Panc1 (cell line): ENCODE data around the gene SCGB3A1. TPM values are rescaled to one million over a fixed set of nuclear protein-coding genes. Genes with fewer than 3 reads are reported as not detected.

Experiments used
- ATAC-seq: fragments of 200-7000 bp; cut with Tn5 transposase; 2 replicates; pipeline ENCODE4 v1.9.1; 2020; ENCODE audit warnings: mild to moderate bottlenecking, moderate library complexity
- BruUV-seq: library from RNA; stranded (reverse); fragments of 400-500 nt; replicated peaks from 2 replicates; lab custom pipeline; 2021; lab: Mats Ljungman, UMichigan
- CTCF ChIA-PET: fragments of 300-600 bp; sonication (Branson Sonifier 250); formaldehyde crosslinking; loops from one replicate; lab custom pipeline; 2022; ENCODE audit warnings: antibody characterized with exemption; lab: Charles Lee
- POLR2A ChIA-PET: fragments of 300-600 bp; sonication (Branson Sonifier 250); formaldehyde crosslinking; loops from one replicate; lab custom pipeline; 2022; ENCODE audit warnings: antibody characterized with exemption; lab: Charles Lee
- DNase-seq: peaks from one replicate; pipeline ENCODE4 v3.0.0-alpha.2; 2010; ENCODE audit warnings: low read depth, low spot score
- H3K27ac ChIP-seq: 2 replicates; pipeline ENCODE4 v1.5.1; 2011; ENCODE audit warnings: mild to moderate bottlenecking, low read length, inconsistent platforms
- H3K27me3 ChIP-seq: fragments of 200-500 bp; sonication (Bioruptor generic); 2 replicates; pipeline ENCODE4 v1.6.0; 2014; ENCODE audit warnings: low read length, inconsistent platforms; ENCODE audit not compliant: control insufficient read depth, insufficient read depth
- H3K36me3 ChIP-seq: fragments of 200-500 bp; sonication (Bioruptor generic); 2 replicates; pipeline ENCODE4 v1.5.1; 2014; ENCODE audit warnings: inconsistent platforms, mild to moderate bottlenecking, low read length, moderate library complexity; ENCODE audit not compliant: control insufficient read depth, insufficient read depth
- H3K4me1 ChIP-seq: 2 replicates; pipeline ENCODE4 v1.5.1; 2011; ENCODE audit warnings: inconsistent platforms, mild to moderate bottlenecking, low read length, moderate library complexity; ENCODE audit not compliant: control insufficient read depth, insufficient read depth
- H3K4me3 ChIP-seq, 2 experiments: 2 replicates each; pipeline ENCODE4 v1.5.1; 2011 to 2012; ENCODE audit warnings: low read depth in 2 of 2, low read length in 2 of 2, mild to moderate bottlenecking in 2 of 2, inconsistent platforms in 1 of 2, moderate library complexity in 1 of 2
- H3K9me3 ChIP-seq: fragments of 200-500 bp; sonication (Bioruptor generic); 2 replicates; pipeline ENCODE4 v1.5.1; 2014; ENCODE audit warnings: low read depth, mild to moderate bottlenecking, inconsistent platforms, low read length, moderate library complexity; ENCODE audit not compliant: control insufficient read depth, insufficient read depth
- CTCF ChIP-seq: fragments of 450-650 bp; IDR thresholded peaks from 2 replicates; pipeline ENCODE4 v1.5.1; 2017; ENCODE audit warnings: mild to moderate bottlenecking
- POLR2AphosphoS5 ChIP-seq: IDR thresholded peaks from 2 replicates; pipeline ENCODE4 v1.6.1; 2012; ENCODE audit warnings: mild to moderate bottlenecking, low read depth, low read length, moderate library complexity
- REST ChIP-seq, 2 experiments: IDR thresholded peaks; 2 replicates each; pipeline ENCODE4 v1.6.1; 2011 to 2012; ENCODE audit warnings: low read depth in 2 of 2, control low read depth in 1 of 2, low read length in 1 of 2, mild to moderate bottlenecking in 1 of 2, moderate library complexity in 1 of 2; ENCODE audit not compliant: insufficient read depth in 1 of 2
- SIN3A ChIP-seq: IDR thresholded peaks from 2 replicates; pipeline ENCODE4 v1.6.1; 2012; ENCODE audit warnings: low read depth, mild to moderate bottlenecking, low read length, moderate library complexity, borderline replicate concordance; ENCODE audit not compliant: insufficient read depth
- TCF7L2 ChIP-seq: IDR thresholded peaks from 2 replicates; pipeline ENCODE4 v1.6.1; 2011; ENCODE audit warnings: mild to moderate bottlenecking, low read depth, low read length, inconsistent platforms
- in situ Hi-C: cut with HindIII; loops from 2 replicates; pipeline ENCODE4 v1.10.0; 2016; ENCODE audit warnings: low sequenced_read_pairs, low pct_unique_long_range_greater_than_20kb
- intact Hi-C: fragments of 100-400 bp; cut with micrococcal nuclease; formaldehyde crosslinking; loops from one replicate; pipeline ENCODE4 v1.10.0; 2022; ENCODE audit not compliant: unreplicated experiment
- total RNA-seq: library from RNA; stranded (reverse); gene quantifications from one replicate; pipeline ENCODE4 v1.2.1, GENCODE V29; 2021; ENCODE audit not compliant: unreplicated experiment

The SCGB3A1 gene
- total RNA-seq, 1 experiment from 2014 or later = not detected

- H3K4me1 ChIP-seq = no peaks in the 10 kb centered on the region
- POLR2A ChIA-PET = no interaction called here
- H3K4me3 ChIP-seq = no peak overlapping the region
- H3K36me3 ChIP-seq = no peaks in the 10 kb centered on the region
- no TSS peak for BruUV-seq
- H3K27ac ChIP-seq = no peak overlapping the region; the same call in 1 of the 2 replicates
- TF ChIP-seq TCF7L2 (no peak), CTCF (no peak), SIN3A (no peak), POLR2AphosphoS5 (no peak), REST (IDR thresholded peaks at IDR 0.05; ENCODE audit: insufficient read depth in 1 of 2, low read depth in 2 of 2, low read length in 1 of 2) (no peak)
- no peaks in the 10 kb centered on the region for H3K9me3 ChIP-seq
- intact Hi-C loops = no loop called here
- DNase-seq = no peak
- in situ Hi-C loops = no loop called here
- no peaks in the 10 kb centered on the region; the same call in 1 of the 2 replicates for H3K27me3 ChIP-seq
- CTCF ChIA-PET = no interaction called here
- ATAC-seq = no peak
Measured at GRCh38 chr5:180625125-180625790, 34.0 kb upstream of the SCGB3A1 start.

- no peak for TF ChIP-seq SIN3A
- TF ChIP-seq TCF7L2 = no peak
- TF ChIP-seq CTCF = no peak
- TF ChIP-seq POLR2AphosphoS5 = no peak
- TF ChIP-seq REST (IDR thresholded peaks at IDR 0.05; ENCODE audit: insufficient read depth in 1 of 2, low read depth in 2 of 2, low read length in 1 of 2) = no peak
- H3K27me3 ChIP-seq = no peaks in the 10 kb centered on the region; the same call in 1 of the 2 replicates
- POLR2A ChIA-PET = no interaction called here
- CTCF ChIA-PET = no interaction called here
- no TSS peak for BruUV-seq
- no peak overlapping the region for H3K27ac ChIP-seq
- H3K9me3 ChIP-seq = no peaks in the 10 kb centered on the region
- in situ Hi-C loops = no loop called here
- H3K36me3 ChIP-seq = no peaks in the 10 kb centered on the region
- intact Hi-C loops = no loop called here
- no peaks in the 10 kb centered on the region for H3K4me1 ChIP-seq
- no peak overlapping the region for H3K4me3 ChIP-seq
- DNase-seq (no peak), ATAC-seq (no peak)
Measured at GRCh38 chr5:180624587-180624986, 33.3 kb upstream of the SCGB3A1 start.
